ENCODE measurements around the gene MUC5AC.

GRCh38 chr11:1242289-1242688 lies 84.5 kb downstream of the MUC5AC start:
- TF ChIP-seq CTCF (IDR thresholded peaks at IDR 0.05) (no peak), POLR2A (IDR thresholded peaks at IDR 0.05; ENCODE audit: low read depth) (no peak)
